B cell (primary cell): ENCODE measurements around the gene FGFRL1. TPM values are rescaled to one million over a fixed set of nuclear protein-coding genes. Genes with fewer than 3 reads are reported as not detected.

Experiments used
- ATAC-seq: fragments of 200-7000 bp; cut with Tn5 transposase; one replicate; pipeline ENCODE4 v1.10.0; 2021; ENCODE audit warnings: low read depth, mild to moderate bottlenecking, moderate number of reproducible peaks, moderate library complexity
- CTCF ChIA-PET: fragments of 350-600 bp; sonication (Branson Sonifier 250); formaldehyde crosslinking; loops from one replicate; lab custom pipeline; 2021; ENCODE audit warnings: antibody characterized with exemption, inconsistent platforms; lab: Charles Lee
- POLR2A ChIA-PET: fragments of 350-600 bp; sonication (Branson Sonifier 250); formaldehyde crosslinking; loops from one replicate; lab custom pipeline; 2021; ENCODE audit warnings: antibody characterized with exemption; lab: Charles Lee
- DNase-seq: peaks from one replicate; pipeline ENCODE4 v3.0.0; 2013
- H2AFZ ChIP-seq: 2 replicates; pipeline ENCODE4 v1.6.1; 2012; ENCODE audit warnings: mild to moderate bottlenecking, low read depth, low read length; ENCODE audit not compliant: insufficient read depth, poor library complexity, severe bottlenecking
- H3K27ac ChIP-seq, 2 donors: 1 replicate in 1 of 2; 2 replicates in 1 of 2; pipeline ENCODE4 v1.5.1; 2012 to 2013; ENCODE audit warnings: low read length in 2 of 2, mild to moderate bottlenecking in 2 of 2, moderate library complexity in 1 of 2
- H3K27me3 ChIP-seq, 4 experiments: fragments of 200-600 bp in 1 of 4; sonication (generic) in 1 of 4; replicated peaks in 1 of 4; 1 replicate in 2 of 4; 2 replicates in 2 of 4; pipeline versions ENCODE4 v1.6.1 to v1.7.0; 2013 to 2016; ENCODE audit warnings: low read length in 3 of 4, mild to moderate bottlenecking in 2 of 4, mixed read lengths in 1 of 4, moderate library complexity in 1 of 4; ENCODE audit not compliant: insufficient read depth in 4 of 4, control insufficient read depth in 3 of 4; ENCODE audit errors: control extremely low read depth in 1 of 4
- H3K36me3 ChIP-seq, 2 experiments: replicated peaks in 1 of 2; 1 replicate in 1 of 2; 2 replicates in 1 of 2; pipeline versions ENCODE4 v1.6.1 to v1.7.1; 2013; ENCODE audit warnings: low read length in 1 of 2; ENCODE audit not compliant: insufficient read depth in 2 of 2, control insufficient read depth in 1 of 2; ENCODE audit errors: control extremely low read depth in 1 of 2, extremely low read depth in 1 of 2
- H3K4me1 ChIP-seq, 2 donors: fragments of 200-600 bp in 1 of 2; sonication (generic) in 1 of 2; 1 replicate in 1 of 2; 2 replicates in 1 of 2; pipeline versions ENCODE4 v1.5.1 to v1.6.1; 2013 to 2017; ENCODE audit warnings: low read length in 2 of 2; ENCODE audit not compliant: control insufficient read depth in 2 of 2, insufficient read depth in 2 of 2
- H3K4me2 ChIP-seq: replicated peaks from 2 replicates; pipeline ENCODE3; 2012; ENCODE audit warnings: mild to moderate bottlenecking, low read depth, low read length; ENCODE audit not compliant: poor library complexity, severe bottlenecking
- H3K4me3 ChIP-seq, 5 experiments: fragments of 200-600 bp in 1 of 5; sonication (generic) in 1 of 5; 1 replicate in 3 of 5; 2 replicates in 2 of 5; pipeline versions ENCODE4 v1.5.1 to v1.7.0; 2011 to 2016; ENCODE audit warnings: low read length in 4 of 5, mild to moderate bottlenecking in 4 of 5, low read depth in 2 of 5, control low read depth in 1 of 5, moderate library complexity in 1 of 5; ENCODE audit not compliant: insufficient read depth in 1 of 5; ENCODE audit errors: control extremely low read depth in 1 of 5, extremely low read depth in 1 of 5
- H3K79me2 ChIP-seq: fragments of 200-600 bp; sonication (generic); one replicate; pipeline ENCODE4 v1.6.0; 2016; ENCODE audit warnings: low read length; ENCODE audit not compliant: control insufficient read depth, insufficient read depth
- H3K9ac ChIP-seq: fragments of 200-600 bp; sonication (generic); 2 replicates; pipeline ENCODE4 v1.6.1; 2017; ENCODE audit warnings: mild to moderate bottlenecking, low read length, moderate library complexity
- H3K9me3 ChIP-seq, 3 donors: one replicate each; pipeline versions ENCODE4 v1.6.1 to v1.7.1; 2013; ENCODE audit warnings: low read length in 2 of 3; ENCODE audit not compliant: control insufficient read depth in 2 of 3, insufficient read depth in 1 of 3; ENCODE audit errors: control extremely low read depth in 1 of 3
- H4K20me1 ChIP-seq: 2 replicates; pipeline ENCODE4 v1.6.0; 2012; ENCODE audit warnings: mild to moderate bottlenecking, low read length; ENCODE audit not compliant: insufficient read depth, control insufficient read depth, poor library complexity, severe bottlenecking
- H3K27ac Mint-ChIP-seq: one replicate; pipeline ENCODE4 v1.8.0; 2021; ENCODE audit warnings: mixed read lengths
- H3K27me3 Mint-ChIP-seq: one replicate; pipeline ENCODE4 v1.8.0; 2021; ENCODE audit warnings: mixed read lengths
- H3K4me1 Mint-ChIP-seq: one replicate; pipeline ENCODE4 v1.8.0; 2021; ENCODE audit warnings: mixed read lengths
- H3K4me3 Mint-ChIP-seq: one replicate; pipeline ENCODE4 v1.8.0; 2021; ENCODE audit warnings: mixed read lengths
- H3K9me3 Mint-ChIP-seq: one replicate; pipeline ENCODE4 v1.8.0; 2022; ENCODE audit warnings: mixed read lengths; ENCODE audit not compliant: insufficient read depth
- CTCF ChIP-seq: fragments of 200-600 bp; IDR thresholded peaks from one replicate; pipeline ENCODE4 v1.8.0; 2022; ENCODE audit warnings: antibody characterized with exemption, mild to moderate bottlenecking
- EZH2 ChIP-seq: IDR thresholded peaks from 2 replicates; pipeline ENCODE4 v1.6.1; 2012; ENCODE audit warnings: borderline replicate concordance, low read depth, mild to moderate bottlenecking, moderate library complexity, low read length; ENCODE audit not compliant: insufficient read depth, poor library complexity, severe bottlenecking
- WGBS: methylation state at CpG from one replicate; pipeline ENCODE4 v1.1.5; 2013; ENCODE audit warnings: missing lambda C conversion rate; ENCODE audit not compliant: insufficient coverage; 5-methylcytosine and 5-hydroxymethylcytosine counted together
- intact Hi-C: fragments of 100-400 bp; cut with micrococcal nuclease; formaldehyde crosslinking; loops from one replicate; pipeline ENCODE4 v1.10.0; 2022
- polyA plus RNA-seq: library from polyadenylated mRNA; depleted of rRNA; stranded (reverse); fragments of >200 nt; gene quantifications from 2 replicates; pipeline ENCODE4 v1.2.3, GENCODE V29; 2012
- total RNA-seq, 2 donors: library from RNA; stranded (reverse); fragments of 120-200 nt in 1 of 2; gene quantifications; 1 replicate in 1 of 2; 2 replicates in 1 of 2; pipeline versions ENCODE4 v1.2.3 to v1.2.4, GENCODE V29; 2013 to 2022

FGFRL1 gene
- total and polyA plus RNA-seq, 2 donors (not counting 1 experiment from before 2014, with no cell fraction given): 24.1 to 28.9 TPM

GRCh38 chr4:967113-968104, 44.0 kb upstream of the FGFRL1 start:
- Histone ChIP-seq H3K27ac (no peak overlapping the region), H3K4me3 (peak overlapping the region in 1 of 5 experiments; percentile 5), H3K27me3 (peaks cover 0 to 6% (median under 1%) of the 10 kb centered on the region in 4 experiments), H3K36me3 (peaks cover 0 to 6% of the 10 kb centered on the region in 2 experiments), H3K9ac (no peak overlapping the region), H3K79me2 (peaks cover 24% of the 10 kb centered on the region), H2AFZ (no peak overlapping the region), H4K20me1 (peaks cover 62% of the 10 kb centered on the region), H3K9me3 (no peaks in the 10 kb centered on the region), H3K4me1 (peaks cover 11 to 25% of the 10 kb centered on the region in 2 donors), H3K4me2 (peak overlapping the region; percentile 63)
- H3K4me3 Mint-ChIP-seq: no peak overlapping the region
- 37% methylated on average over 67 of the region's 76 CpGs for WGBS
- ChIA-PET CTCF (interaction anchor here (0.9 to 1.2 kb wide), 2 partner anchors 20 to 86 kb away, joined by 3 read pairs; partner anchors contain the start of gene IDUA), POLR2A (no interaction called here)
- DNase-seq: peak; percentile 51
- no peak for TF ChIP-seq EZH2
- TF ChIP-seq CTCF: no peak
- H3K27ac Mint-ChIP-seq: no peak overlapping the region
- H3K9me3 Mint-ChIP-seq: no peaks in the 10 kb centered on the region
- intact Hi-C loops: no loop called here
- ATAC-seq: no peak
- H3K4me1 Mint-ChIP-seq: peaks cover 9% of the 10 kb centered on the region
- no peaks in the 10 kb centered on the region for H3K27me3 Mint-ChIP-seq

GRCh38 chr4:968221-968620, 43.2 kb upstream of the FGFRL1 start:
- 29% methylated on average over 15 of the region's 24 CpGs for WGBS
- CTCF ChIA-PET: interaction anchor here (1.2 kb wide), 1 partner anchor 19 kb away, joined by 3 read pairs; the partner anchor contains the start of gene IDUA
- POLR2A ChIA-PET: no interaction called here
- Histone ChIP-seq H3K4me3 (no peak overlapping the region), H3K9ac (no peak overlapping the region), H3K4me1 (peaks cover 14 to 29% of the 10 kb centered on the region in 2 donors), H4K20me1 (peaks cover 68% of the 10 kb centered on the region), H3K27me3 (peaks cover 0 to 6% (median under 1%) of the 10 kb centered on the region in 4 experiments), H3K4me2 (peak overlapping the region; percentile 63), H3K9me3 (no peaks in the 10 kb centered on the region), H2AFZ (no peak overlapping the region), H3K79me2 (peaks cover 24% of the 10 kb centered on the region), H3K27ac (no peak overlapping the region), H3K36me3 (peaks cover 0 to 6% of the 10 kb centered on the region in 2 experiments)
- H3K27ac Mint-ChIP-seq: no peak overlapping the region
- no peaks in the 10 kb centered on the region for H3K27me3 Mint-ChIP-seq
- no peak for DNase-seq
- TF ChIP-seq EZH2: no peak
- TF ChIP-seq CTCF: no peak
- intact Hi-C loops: no loop called here
- no peaks in the 10 kb centered on the region for H3K9me3 Mint-ChIP-seq
- H3K4me1 Mint-ChIP-seq: peaks cover 9% of the 10 kb centered on the region
- ATAC-seq: no peak
- no peak overlapping the region for H3K4me3 Mint-ChIP-seq
